ENCODE data around the gene TRAPPC6A.

DNA sequence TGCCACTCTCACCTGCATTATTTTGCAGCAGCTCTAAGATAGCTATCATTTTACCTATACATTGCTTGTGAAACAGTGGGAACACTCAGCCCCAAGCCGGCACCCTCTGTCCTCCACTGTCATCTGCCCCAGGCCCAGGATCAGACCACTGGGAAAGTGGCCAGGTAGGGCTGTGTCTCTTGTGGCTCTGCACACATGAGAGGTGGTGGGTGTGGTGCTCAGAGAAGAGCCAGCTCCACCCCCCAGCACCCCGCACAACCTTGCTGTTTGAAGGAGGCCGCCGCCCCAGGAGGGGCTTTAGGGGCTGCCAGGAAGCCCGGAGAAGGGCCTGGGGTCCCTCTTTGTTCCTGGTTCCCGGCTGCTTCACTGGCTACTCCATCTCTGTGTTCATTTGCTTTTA lies 58.5 kb downstream of the TRAPPC6A start:
- TF ChIP-seq, protein P1, sequence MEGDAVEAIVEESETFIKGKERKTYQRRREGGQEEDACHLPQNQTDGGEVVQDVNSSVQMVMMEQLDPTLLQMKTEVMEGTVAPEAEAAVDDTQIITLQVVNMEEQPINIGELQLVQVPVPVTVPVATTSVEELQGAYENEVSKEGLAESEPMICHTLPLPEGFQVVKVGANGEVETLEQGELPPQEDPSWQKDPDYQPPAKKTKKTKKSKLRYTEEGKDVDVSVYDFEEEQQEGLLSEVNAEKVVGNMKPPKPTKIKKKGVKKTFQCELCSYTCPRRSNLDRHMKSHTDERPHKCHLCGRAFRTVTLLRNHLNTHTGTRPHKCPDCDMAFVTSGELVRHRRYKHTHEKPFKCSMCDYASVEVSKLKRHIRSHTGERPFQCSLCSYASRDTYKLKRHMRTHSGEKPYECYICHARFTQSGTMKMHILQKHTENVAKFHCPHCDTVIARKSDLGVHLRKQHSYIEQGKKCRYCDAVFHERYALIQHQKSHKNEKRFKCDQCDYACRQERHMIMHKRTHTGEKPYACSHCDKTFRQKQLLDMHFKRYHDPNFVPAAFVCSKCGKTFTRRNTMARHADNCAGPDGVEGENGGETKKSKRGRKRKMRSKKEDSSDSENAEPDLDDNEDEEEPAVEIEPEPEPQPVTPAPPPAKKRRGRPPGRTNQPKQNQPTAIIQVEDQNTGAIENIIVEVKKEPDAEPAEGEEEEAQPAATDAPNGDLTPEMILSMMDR (IDR thresholded peaks at IDR 0.05), result no peak
- no peak for TF ChIP-seq POLR2A (IDR thresholded peaks at IDR 0.05)
